Measurements from ENCODE around the gene ZNF609.

The ZNF609 gene

DNA sequence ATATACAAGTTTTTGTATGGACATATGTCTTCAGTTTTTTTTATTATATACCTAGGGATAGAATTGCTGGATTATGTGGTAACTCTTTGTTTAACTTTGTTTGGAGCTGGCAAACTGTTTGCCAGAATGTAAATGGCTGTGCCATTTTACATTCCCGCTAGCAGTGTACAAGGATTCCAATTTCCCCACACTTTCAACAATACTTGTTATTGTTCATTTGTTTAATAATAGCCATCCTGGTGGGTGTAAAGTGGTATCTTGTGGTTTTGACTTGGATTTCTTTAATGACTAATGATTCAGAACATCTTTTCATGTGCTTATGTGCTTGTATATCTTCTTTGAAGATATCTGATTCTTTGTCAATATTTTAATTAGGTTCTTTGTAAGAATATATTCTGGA lies 64.4 kb downstream of the ZNF609 start:
- Histone ChIP-seq H3K9me3 (ENCODE audit: insufficient read depth, low read depth, low read length) (no peaks in the 10 kb centered on the region), H3K27me3 (ENCODE audit: insufficient read depth, low read length) (no peaks in the 10 kb centered on the region), H3K4me3 (ENCODE audit: low read length) (no peak overlapping the region), H3K4me1 (ENCODE audit: insufficient read depth, low read length) (peaks cover 35% of the 10 kb centered on the region), H3K36me3 (ENCODE audit: insufficient read depth, low read length) (no peaks in the 10 kb centered on the region), H3K9ac (ENCODE audit: low read depth, low read length) (no peak overlapping the region), H3K27ac (ENCODE audit: low read depth, low read length) (no peak overlapping the region)
- no CpG with 5 or more reads among the region's 1 CpG for WGBS

- Histone ChIP-seq H3K9me3 (ENCODE audit: insufficient read depth, low read depth, low read length) (no peaks in the 10 kb centered on the region), H3K27me3 (ENCODE audit: insufficient read depth, low read length) (no peaks in the 10 kb centered on the region), H3K4me1 (ENCODE audit: insufficient read depth, low read length) (peaks cover 34% of the 10 kb centered on the region), H3K36me3 (ENCODE audit: insufficient read depth, low read length) (no peaks in the 10 kb centered on the region), H3K9ac (ENCODE audit: low read depth, low read length) (no peak overlapping the region), H3K27ac (ENCODE audit: low read depth, low read length) (no peak overlapping the region), H3K4me3 (ENCODE audit: low read length) (no peak overlapping the region)
- WGBS, result 89% methylated on average over 8 of the region's 8 CpGs
Observed at GRCh38 chr15:64525828-64526530, 65.6 kb downstream of the ZNF609 start.

DNA sequence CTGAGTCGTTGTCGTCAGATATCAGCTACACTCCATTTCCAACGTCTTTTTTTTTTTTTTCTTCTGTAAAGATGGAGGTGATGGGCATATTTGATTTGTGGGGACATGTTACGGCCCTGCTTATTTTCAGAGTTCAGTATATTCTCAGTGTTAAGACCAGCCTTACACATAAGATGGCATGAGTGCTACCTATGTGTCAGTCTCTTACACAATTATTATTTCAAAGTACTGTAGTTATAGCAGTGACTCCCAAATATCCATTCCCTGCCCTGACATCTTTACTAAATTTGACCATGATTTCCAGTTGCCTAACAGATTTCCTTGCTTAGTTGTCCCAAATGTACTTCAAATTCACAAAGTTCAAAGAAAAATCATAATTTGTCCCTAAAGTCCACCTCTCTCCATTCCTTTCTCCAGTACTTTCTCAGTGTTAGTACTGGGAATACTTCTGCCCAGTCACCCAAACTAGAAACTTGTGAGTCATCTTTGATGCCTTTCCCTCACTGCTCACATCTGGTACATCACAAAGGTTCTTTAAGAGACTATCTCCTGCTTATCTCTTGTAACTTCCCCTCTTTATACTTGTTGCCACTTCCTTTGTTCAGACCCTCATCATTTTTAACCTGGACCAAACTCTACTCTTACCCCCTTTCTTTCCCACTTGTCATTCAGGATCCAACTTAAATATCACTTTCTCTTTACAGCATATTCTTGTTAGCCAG lies 67.0 kb downstream of the ZNF609 start:
- Histone ChIP-seq H3K9ac (ENCODE audit: low read depth, low read length) (no peak overlapping the region), H3K36me3 (ENCODE audit: insufficient read depth, low read length) (no peaks in the 10 kb centered on the region), H3K9me3 (ENCODE audit: insufficient read depth, low read depth, low read length) (no peaks in the 10 kb centered on the region), H3K27me3 (ENCODE audit: insufficient read depth, low read length) (no peaks in the 10 kb centered on the region), H3K4me1 (ENCODE audit: insufficient read depth, low read length) (peaks cover 19% of the 10 kb centered on the region), H3K27ac (ENCODE audit: low read depth, low read length) (no peak overlapping the region), H3K4me3 (ENCODE audit: low read length) (no peak overlapping the region)
- WGBS, result 96% methylated on average over 3 of the region's 4 CpGs

- H3K4me3 ChIP-seq (ENCODE audit: low read length), result no peak overlapping the region
- peaks cover 16% of the 10 kb centered on the region; the same call in 1 of the 2 replicates for H3K4me1 ChIP-seq (ENCODE audit: insufficient read depth, low read length)
- WGBS, result 97% methylated on average over 10 of the region's 10 CpGs
- H3K27me3 ChIP-seq (ENCODE audit: insufficient read depth, low read length), result no peaks in the 10 kb centered on the region
- no peak overlapping the region for H3K9ac ChIP-seq (ENCODE audit: low read depth, low read length)
- no peaks in the 10 kb centered on the region for H3K36me3 ChIP-seq (ENCODE audit: insufficient read depth, low read length)
- no peak overlapping the region for H3K27ac ChIP-seq (ENCODE audit: low read depth, low read length)
- no peaks in the 10 kb centered on the region for H3K9me3 ChIP-seq (ENCODE audit: insufficient read depth, low read depth, low read length)
Observed at GRCh38 chr15:64528871-64529270, 68.5 kb downstream of the ZNF609 start.

- Histone ChIP-seq H3K27ac (ENCODE audit: low read depth, low read length) (no peak overlapping the region), H3K9me3 (ENCODE audit: insufficient read depth, low read depth, low read length) (no peaks in the 10 kb centered on the region), H3K9ac (ENCODE audit: low read depth, low read length) (no peak overlapping the region), H3K4me1 (ENCODE audit: insufficient read depth, low read length) (peaks cover 16% of the 10 kb centered on the region; the same call in 1 of the 2 replicates), H3K36me3 (ENCODE audit: insufficient read depth, low read length) (no peaks in the 10 kb centered on the region), H3K4me3 (ENCODE audit: low read length) (no peak overlapping the region), H3K27me3 (ENCODE audit: insufficient read depth, low read length) (no peaks in the 10 kb centered on the region)
- 88% methylated on average over 1 of the region's 1 CpG for WGBS
Observed at GRCh38 chr15:64530472-64530871, 70.1 kb downstream of the ZNF609 start.

DNA sequence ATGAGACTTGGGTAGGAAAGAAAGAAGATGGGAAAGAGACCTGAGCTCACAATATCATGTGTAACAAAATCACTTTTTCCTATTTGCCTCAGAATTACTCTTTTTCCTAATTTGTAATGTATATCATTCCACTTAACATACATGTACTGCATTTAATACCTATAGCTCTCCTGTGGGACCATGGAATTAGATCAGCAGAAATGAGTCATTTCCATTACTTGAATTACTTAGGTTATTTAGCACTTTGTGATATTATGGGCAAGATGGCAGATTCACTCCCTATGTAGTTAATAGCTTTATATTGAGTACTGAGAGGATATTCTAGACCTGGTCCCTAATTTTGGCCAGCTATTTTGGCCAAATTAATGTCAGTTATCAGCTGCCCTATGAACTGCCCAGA lies 70.5 kb downstream of the ZNF609 start:
- no peak overlapping the region for H3K27ac ChIP-seq (ENCODE audit: low read depth, low read length)
- no peak overlapping the region for H3K4me3 ChIP-seq (ENCODE audit: low read length)
- peaks cover 12% of the 10 kb centered on the region; the same call in 1 of the 2 replicates for H3K4me1 ChIP-seq (ENCODE audit: insufficient read depth, low read length)
- H3K9ac ChIP-seq (ENCODE audit: low read depth, low read length), result no peak overlapping the region
- no peaks in the 10 kb centered on the region for H3K9me3 ChIP-seq (ENCODE audit: insufficient read depth, low read depth, low read length)
- H3K36me3 ChIP-seq (ENCODE audit: insufficient read depth, low read length), result no peaks in the 10 kb centered on the region
- H3K27me3 ChIP-seq (ENCODE audit: insufficient read depth, low read length), result no peaks in the 10 kb centered on the region

DNA sequence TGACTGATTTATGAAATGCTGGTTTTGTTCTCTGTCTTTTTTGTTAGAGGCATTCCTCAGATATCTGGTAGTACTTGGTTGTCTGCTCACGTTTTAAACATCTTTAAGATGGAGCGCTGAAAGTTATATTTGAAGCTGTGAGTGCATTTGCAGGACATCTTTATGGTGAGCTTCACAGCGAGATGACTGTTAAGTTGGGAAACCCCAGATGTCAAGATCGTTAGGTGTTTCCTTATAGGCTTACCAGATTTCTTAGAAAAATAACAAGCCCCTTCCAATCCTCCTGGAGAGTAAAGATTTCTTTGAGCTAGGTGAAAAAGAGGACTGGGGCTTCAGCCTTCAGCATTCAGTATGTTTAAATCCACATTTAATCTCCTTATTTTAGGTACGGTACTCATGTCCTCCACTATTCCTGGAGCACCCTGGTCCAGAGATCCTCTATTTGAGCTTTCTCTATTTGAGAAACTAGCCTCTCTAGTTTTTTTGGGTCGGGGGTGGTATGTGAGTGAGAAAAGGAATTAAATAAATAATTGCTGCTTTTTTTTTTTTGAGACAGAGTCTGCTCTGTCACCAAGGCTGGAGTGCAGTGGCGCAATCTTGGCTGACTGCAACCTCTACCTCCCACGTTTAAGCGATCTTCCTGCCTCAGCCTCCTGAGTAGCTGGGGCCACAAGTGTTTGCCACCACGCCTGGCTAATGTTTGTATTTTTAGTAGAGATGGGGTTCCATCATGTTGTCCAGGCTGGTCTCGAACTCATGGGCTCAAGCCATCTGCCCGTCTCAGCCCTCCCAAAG lies 72.3 kb downstream of the ZNF609 start:
- no peaks in the 10 kb centered on the region for H3K27me3 ChIP-seq (ENCODE audit: insufficient read depth, low read length)
- no peaks in the 10 kb centered on the region for H3K36me3 ChIP-seq (ENCODE audit: insufficient read depth, low read length)
- no peak overlapping the region for H3K27ac ChIP-seq (ENCODE audit: low read depth, low read length)
- 92% methylated on average over 12 of the region's 12 CpGs for WGBS
- H3K4me1 ChIP-seq (ENCODE audit: insufficient read depth, low read length), result no peaks in the 10 kb centered on the region
- H3K4me3 ChIP-seq (ENCODE audit: low read length), result no peak overlapping the region
- H3K9me3 ChIP-seq (ENCODE audit: insufficient read depth, low read depth, low read length), result no peaks in the 10 kb centered on the region
- no peak overlapping the region for H3K9ac ChIP-seq (ENCODE audit: low read depth, low read length)

- Histone ChIP-seq H3K9ac (ENCODE audit: low read depth, low read length) (no peak overlapping the region), H3K9me3 (ENCODE audit: insufficient read depth, low read depth, low read length) (no peaks in the 10 kb centered on the region), H3K4me1 (ENCODE audit: insufficient read depth, low read length) (no peaks in the 10 kb centered on the region), H3K36me3 (ENCODE audit: insufficient read depth, low read length) (no peaks in the 10 kb centered on the region), H3K27ac (ENCODE audit: low read depth, low read length) (no peak overlapping the region), H3K4me3 (ENCODE audit: low read length) (no peak overlapping the region), H3K27me3 (ENCODE audit: insufficient read depth, low read length) (no peaks in the 10 kb centered on the region)
- 94% methylated on average over 4 of the region's 4 CpGs for WGBS
Observed at GRCh38 chr15:64535460-64536243, 75.3 kb downstream of the ZNF609 start.

- H3K27me3 ChIP-seq (ENCODE audit: insufficient read depth, low read length), result no peaks in the 10 kb centered on the region
- H3K36me3 ChIP-seq (ENCODE audit: insufficient read depth, low read length), result no peaks in the 10 kb centered on the region
- H3K4me3 ChIP-seq (ENCODE audit: low read length), result no peak overlapping the region
- H3K27ac ChIP-seq (ENCODE audit: low read depth, low read length), result no peak overlapping the region
- no peaks in the 10 kb centered on the region for H3K4me1 ChIP-seq (ENCODE audit: insufficient read depth, low read length)
- no peak overlapping the region for H3K9ac ChIP-seq (ENCODE audit: low read depth, low read length)
- no peaks in the 10 kb centered on the region for H3K9me3 ChIP-seq (ENCODE audit: insufficient read depth, low read depth, low read length)
- WGBS, result 96% methylated on average over 5 of the region's 6 CpGs
Observed at GRCh38 chr15:64536244-64536836, 76.0 kb downstream of the ZNF609 start.

DNA sequence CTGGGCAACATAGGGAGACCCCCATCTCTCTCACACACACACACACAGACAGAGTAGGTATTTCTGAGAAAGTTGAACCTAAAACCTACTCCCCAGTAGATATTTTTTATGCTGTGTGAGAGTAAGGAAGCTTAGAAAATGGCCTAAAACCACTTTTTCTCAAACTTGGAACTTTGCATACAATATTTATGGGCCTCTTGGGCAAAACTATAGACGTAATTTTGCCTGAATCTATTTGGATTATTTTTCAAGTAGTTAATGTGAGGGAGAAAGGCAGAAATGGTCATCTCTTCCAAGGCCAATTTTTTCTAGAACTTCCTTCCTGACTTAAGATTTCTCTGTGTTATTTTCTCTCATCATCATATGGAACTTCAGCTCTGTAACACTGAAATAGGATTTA lies 81.7 kb downstream of the ZNF609 start:
- no peak overlapping the region for H3K4me3 ChIP-seq (ENCODE audit: low read length)
- H3K9ac ChIP-seq (ENCODE audit: low read depth, low read length), result no peak overlapping the region
- H3K9me3 ChIP-seq (ENCODE audit: insufficient read depth, low read depth, low read length), result no peaks in the 10 kb centered on the region
- H3K4me1 ChIP-seq (ENCODE audit: insufficient read depth, low read length), result no peaks in the 10 kb centered on the region
- no peaks in the 10 kb centered on the region for H3K27me3 ChIP-seq (ENCODE audit: insufficient read depth, low read length)
- WGBS, result 92% methylated on average over 1 of the region's 1 CpG
- no peak overlapping the region for H3K27ac ChIP-seq (ENCODE audit: low read depth, low read length)
- H3K36me3 ChIP-seq (ENCODE audit: insufficient read depth, low read length), result no peaks in the 10 kb centered on the region
